HepG2 (cell line): ENCODE results near the gene PLCL1. TPM values are rescaled to one million over a fixed set of nuclear protein-coding genes. Genes with fewer than 3 reads are reported as not detected.

Experiments
- ATAC-seq: fragments of 200-7000 bp; cut with Tn5 transposase; 3 replicates; pipeline ENCODE4 v1.9.1; 2020; ENCODE audit warnings: mild to moderate bottlenecking, moderate library complexity
- BruUV-seq: library from RNA; stranded (reverse); fragments of 400-500 nt; replicated peaks from 2 replicates; lab custom pipeline; 2021; lab: Mats Ljungman, UMichigan
- CTCF ChIA-PET: fragments of 300-600 bp; formaldehyde crosslinking; extraction: SDS; loops from one replicate; lab custom pipeline; 2021; ENCODE audit warnings: low total read pairs, inconsistent platforms, low intra/inter-chr PET ratio; lab: Yijun Ruan, JAX
- POLR2A ChIA-PET: fragments of 350-600 bp; sonication (Branson Sonifier 250); formaldehyde crosslinking; loops from one replicate; lab custom pipeline; 2020; ENCODE audit warnings: antibody characterized with exemption, inconsistent platforms; lab: Yijun Ruan, JAX
- DNase-seq: peaks from one replicate; pipeline ENCODE4 v3.0.0-alpha.2; 2015; ENCODE audit warnings: low spot score
- FAIRE-seq: peaks from 3 replicates; lab custom pipeline; 2011; peaks lifted over from hg19 to GRCh38; lab: Jason Lieb, UNC
- H2AFZ ChIP-seq: one replicate; pipeline ENCODE4 v1.6.1; 2011; ENCODE audit warnings: low read length, inconsistent platforms
- H3K27ac ChIP-seq: fragments of 300-600 bp; 3 replicates; pipeline ENCODE4 v1.8.0; 2011; ENCODE audit warnings: mixed run types, mild to moderate bottlenecking, mixed read lengths, low read length, inconsistent platforms; ENCODE audit not compliant: insufficient read depth; ENCODE audit errors: extremely low read length
- H3K27me3 ChIP-seq, 2 experiments: fragments of 200-600 bp in 1 of 2; 2 replicates in 1 of 2; 3 replicates in 1 of 2; pipeline versions ENCODE4 v1.6.0 to v1.8.0; 2011; ENCODE audit warnings: low read length in 2 of 2, mild to moderate bottlenecking in 2 of 2, moderate library complexity in 2 of 2, inconsistent platforms in 1 of 2; ENCODE audit not compliant: insufficient read depth in 2 of 2, control insufficient read depth in 1 of 2
- H3K36me3 ChIP-seq, 2 experiments: fragments of 200-600 bp in 1 of 2; replicated peaks in 1 of 2; 2 replicates in 1 of 2; 3 replicates in 1 of 2; pipeline versions ENCODE4 v1.5.1 to v1.8.0; 2011; ENCODE audit warnings: low read length in 2 of 2, inconsistent platforms in 1 of 2; ENCODE audit not compliant: insufficient read depth in 2 of 2, control insufficient read depth in 1 of 2
- H3K4me1 ChIP-seq: 2 replicates; pipeline ENCODE4 v1.5.1; 2012; ENCODE audit warnings: low read length, inconsistent platforms; ENCODE audit not compliant: insufficient read depth
- H3K4me2 ChIP-seq: 2 replicates; pipeline ENCODE4 v1.6.0; 2011; ENCODE audit warnings: low read depth, low read length, inconsistent platforms
- H3K4me3 ChIP-seq, 3 experiments: fragments of 200-600 bp in 1 of 3; sonication (generic), shearing (Covaris generic) in 1 of 3; replicated peaks in 1 of 3; 2 replicates each; pipeline ENCODE4 v1.5.1; 2011 to 2016; ENCODE audit warnings: low read length in 3 of 3, inconsistent platforms in 2 of 3, low read depth in 2 of 3, mild to moderate bottlenecking in 2 of 3, control low read depth in 1 of 3, mixed read lengths in 1 of 3; ENCODE audit not compliant: insufficient read depth in 1 of 3
- H3K79me2 ChIP-seq: one replicate; pipeline ENCODE4 v1.6.1; 2011; ENCODE audit warnings: low read length, inconsistent platforms; ENCODE audit not compliant: insufficient read depth
- H3K9ac ChIP-seq: 2 replicates; pipeline ENCODE4 v1.6.0; 2011; ENCODE audit warnings: mild to moderate bottlenecking, low read depth, low read length, inconsistent platforms; ENCODE audit not compliant: insufficient read depth
- H3K9me3 ChIP-seq: 2 replicates; pipeline ENCODE4 v1.5.1; 2012; ENCODE audit warnings: mild to moderate bottlenecking, low read length
- H4K20me1 ChIP-seq: 2 replicates; pipeline ENCODE4 v1.6.0; 2011; ENCODE audit warnings: inconsistent platforms, mild to moderate bottlenecking, low read length, moderate library complexity; ENCODE audit not compliant: insufficient read depth
- DR1 ChIP-seq: sonication (generic); formaldehyde crosslinking; IDR thresholded peaks from 2 replicates; pipeline ENCODE4 v1.8.0; 2021; ENCODE audit warnings: mild to moderate bottlenecking, missing genetic modification reagents, inconsistent platforms
- FIP1L1 ChIP-seq: fragments of 200-400 bp; formaldehyde crosslinking; IDR thresholded peaks from 2 replicates; pipeline ENCODE4 v1.6.1; 2018; ENCODE audit warnings: low read depth, mild to moderate bottlenecking, low read length, moderate library complexity, borderline replicate concordance; ENCODE audit not compliant: insufficient read depth
- HNF4G ChIP-seq, 2 experiments: sonication (generic) in 1 of 2; formaldehyde crosslinking in 1 of 2; IDR thresholded peaks; 2 replicates each; pipeline versions ENCODE4 v1.4.0 to v1.6.1; 2011 to 2020; ENCODE audit warnings: borderline replicate concordance in 2 of 2, low read depth in 2 of 2, mild to moderate bottlenecking in 2 of 2, low read length in 1 of 2, missing genetic modification reagents in 1 of 2, moderate library complexity in 1 of 2
- PLRG1 ChIP-seq: fragments of 450-650 bp; conservative IDR thresholded peaks from 2 replicates; pipeline ENCODE4 v1.6.1; 2016
- ZKSCAN8 ChIP-seq: IDR thresholded peaks from 2 replicates; pipeline ENCODE4 v1.6.1; 2016; ENCODE audit warnings: borderline replicate concordance, missing genetic modification reagents, missing compliant biosample characterization
- ZNF343 ChIP-seq: sonication (generic); formaldehyde crosslinking; IDR thresholded peaks from 2 replicates; pipeline ENCODE4 v1.4.0; 2020; ENCODE audit warnings: mild to moderate bottlenecking, missing genetic modification reagents
- ZNF441 ChIP-seq: sonication (generic); formaldehyde crosslinking; IDR thresholded peaks from 2 replicates; pipeline ENCODE4 v1.7.0; 2021; ENCODE audit warnings: missing genetic modification reagents, borderline replicate concordance
- ZNF451 ChIP-seq: sonication (generic); formaldehyde crosslinking; IDR thresholded peaks from 2 replicates; pipeline ENCODE4 v1.5.0; 2020; ENCODE audit warnings: mild to moderate bottlenecking, missing genetic modification reagents
- ZNF614 ChIP-seq: IDR thresholded peaks from 2 replicates; pipeline ENCODE4 v1.6.1; 2018; ENCODE audit warnings: missing biosample characterization, missing genetic modification reagents, inconsistent platforms, borderline replicate concordance
- WGBS: methylation state at CpG from one replicate; pipeline ENCODE4 v1.1.6; 2017; ENCODE audit warnings: low lambda C conversion rate; 5-methylcytosine and 5-hydroxymethylcytosine counted together
- in situ Hi-C: cut with HindIII; loops from 2 replicates; pipeline ENCODE4 v1.10.0; 2017; ENCODE audit warnings: low pct_unique_long_range_greater_than_20kb; ENCODE audit not compliant: extremely low pct_ligation_motif_present
- intact Hi-C: fragments of 100-400 bp; cut with micrococcal nuclease; formaldehyde crosslinking; loops from one replicate; pipeline ENCODE4 v1.10.0; 2022; ENCODE audit not compliant: unreplicated experiment
- polyA plus RNA-seq, 8 experiments: library from polyadenylated mRNA; depleted of rRNA in 3 of 8; stranded (reverse) in 7 of 8; unstranded in 1 of 8; fragments of >200 nt; fragmentation: Illumina TruSeq in 4 of 8; extraction: Trizol in 4 of 8; gene quantifications; 2 replicates each; pipeline versions ENCODE4 v1.2.1 to v1.2.3, GENCODE V29; 2011 to 2016; ENCODE audit warnings: low read depth in 4 of 8, missing spikeins in 1 of 8, mixed read lengths in 1 of 8; ENCODE audit not compliant: insufficient read depth in 1 of 8
- total RNA-seq, 5 experiments: library from RNA; depleted of rRNA; stranded (reverse); fragments of >200 nt; fragmentation: Illumina TruSeq; extraction: Trizol; gene quantifications; 2 replicates each; pipeline ENCODE4 v1.2.3, GENCODE V29; 2016; ENCODE audit warnings: low read depth in 1 of 5
- TF ChIP-seq, protein P1 (sequence below): sonication (generic); formaldehyde crosslinking; IDR thresholded peaks from 2 replicates; pipeline ENCODE4 v1.4.0; 2020; ENCODE audit warnings: missing genetic modification reagents
- TF ChIP-seq, protein P2 (sequence below): sonication (generic); formaldehyde crosslinking; IDR thresholded peaks from 2 replicates; pipeline ENCODE4 v1.4.0; 2020; ENCODE audit warnings: missing genetic modification reagents

The PLCL1 gene
- total and polyA plus RNA-seq, 2 of the 13 experiments (the other 11 are each of a cell fraction or from before 2014, with no cell fraction given) = not detected

DNA sequence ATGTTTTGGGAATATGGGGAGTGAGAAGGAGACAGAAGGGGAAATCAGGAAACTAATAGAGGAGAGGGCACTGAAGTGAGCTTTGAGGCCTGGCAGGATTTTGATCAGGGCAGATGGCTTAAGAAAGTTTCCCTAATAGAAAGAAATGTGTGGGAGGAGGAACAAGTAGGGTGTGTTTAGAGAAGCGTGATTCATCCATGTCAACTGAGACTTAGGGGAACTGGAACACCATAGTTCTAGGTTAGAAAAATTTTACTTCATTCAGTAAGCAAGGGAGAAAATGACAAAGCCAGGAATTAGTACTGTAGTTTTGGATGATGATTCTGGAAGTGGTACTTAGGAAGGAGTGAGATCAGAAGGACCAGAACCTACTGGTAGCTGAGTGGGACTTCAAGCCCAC, 296.0 kb downstream of the PLCL1 start:
- Histone ChIP-seq H3K27me3 (no peaks in the 10 kb centered on the region), H3K9ac (no peak overlapping the region), H3K9me3 (no peaks in the 10 kb centered on the region), H2AFZ (no peak overlapping the region), H3K36me3 (no peaks in the 10 kb centered on the region), H4K20me1 (no peaks in the 10 kb centered on the region), H3K4me1 (no peaks in the 10 kb centered on the region), H3K27ac (no peak overlapping the region), H3K4me2 (no peak overlapping the region), H3K4me3 (no peak overlapping the region), H3K79me2 (no peaks in the 10 kb centered on the region)
- intact Hi-C loops (no loop called here), in situ Hi-C loops (no loop called here)
- FAIRE-seq (no peak), DNase-seq (no peak), ATAC-seq (no peak)
- WGBS = 0% methylated on average over 1 of the region's 1 CpG
- ChIA-PET CTCF (no interaction called here), POLR2A (no interaction called here)
- BruUV-seq = no TSS peak
- TF ChIP-seq ZNF614 (CRISPR knock-in tag) (no peak), DR1 (no peak), FIP1L1 (no peak), ZNF451 (no peak), ZNF441 (CRISPR knock-in tag) (no peak), HNF4G (IDR thresholded peaks at IDR 0.05; ENCODE audit: borderline replicate concordance, low read depth, low read length) (no peak), HNF4G (CRISPR knock-in tag; IDR thresholded peaks at IDR 0.05; ENCODE audit: borderline replicate concordance, low read depth) (no peak), ZNF343 (CRISPR knock-in tag) (no peak), PLRG1 (no peak), ZKSCAN8 (CRISPR knock-in tag) (no peak)
- TF ChIP-seq, protein P1, sequence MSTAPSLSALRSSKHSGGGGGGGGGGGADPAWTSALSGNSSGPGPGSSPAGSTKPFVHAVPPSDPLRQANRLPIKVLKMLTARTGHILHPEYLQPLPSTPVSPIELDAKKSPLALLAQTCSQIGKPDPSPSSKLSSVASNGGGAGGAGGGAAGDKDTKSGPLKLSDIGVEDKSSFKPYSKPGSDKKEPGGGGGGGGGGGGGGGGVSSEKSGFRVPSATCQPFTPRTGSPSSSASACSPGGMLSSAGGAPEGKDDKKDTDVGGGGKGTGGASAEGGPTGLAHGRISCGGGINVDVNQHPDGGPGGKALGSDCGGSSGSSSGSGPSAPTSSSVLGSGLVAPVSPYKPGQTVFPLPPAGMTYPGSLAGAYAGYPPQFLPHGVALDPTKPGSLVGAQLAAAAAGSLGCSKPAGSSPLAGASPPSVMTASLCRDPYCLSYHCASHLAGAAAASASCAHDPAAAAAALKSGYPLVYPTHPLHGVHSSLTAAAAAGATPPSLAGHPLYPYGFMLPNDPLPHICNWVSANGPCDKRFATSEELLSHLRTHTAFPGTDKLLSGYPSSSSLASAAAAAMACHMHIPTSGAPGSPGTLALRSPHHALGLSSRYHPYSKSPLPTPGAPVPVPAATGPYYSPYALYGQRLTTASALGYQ (CRISPR knock-in tag) = no peak
- TF ChIP-seq, protein P2, sequence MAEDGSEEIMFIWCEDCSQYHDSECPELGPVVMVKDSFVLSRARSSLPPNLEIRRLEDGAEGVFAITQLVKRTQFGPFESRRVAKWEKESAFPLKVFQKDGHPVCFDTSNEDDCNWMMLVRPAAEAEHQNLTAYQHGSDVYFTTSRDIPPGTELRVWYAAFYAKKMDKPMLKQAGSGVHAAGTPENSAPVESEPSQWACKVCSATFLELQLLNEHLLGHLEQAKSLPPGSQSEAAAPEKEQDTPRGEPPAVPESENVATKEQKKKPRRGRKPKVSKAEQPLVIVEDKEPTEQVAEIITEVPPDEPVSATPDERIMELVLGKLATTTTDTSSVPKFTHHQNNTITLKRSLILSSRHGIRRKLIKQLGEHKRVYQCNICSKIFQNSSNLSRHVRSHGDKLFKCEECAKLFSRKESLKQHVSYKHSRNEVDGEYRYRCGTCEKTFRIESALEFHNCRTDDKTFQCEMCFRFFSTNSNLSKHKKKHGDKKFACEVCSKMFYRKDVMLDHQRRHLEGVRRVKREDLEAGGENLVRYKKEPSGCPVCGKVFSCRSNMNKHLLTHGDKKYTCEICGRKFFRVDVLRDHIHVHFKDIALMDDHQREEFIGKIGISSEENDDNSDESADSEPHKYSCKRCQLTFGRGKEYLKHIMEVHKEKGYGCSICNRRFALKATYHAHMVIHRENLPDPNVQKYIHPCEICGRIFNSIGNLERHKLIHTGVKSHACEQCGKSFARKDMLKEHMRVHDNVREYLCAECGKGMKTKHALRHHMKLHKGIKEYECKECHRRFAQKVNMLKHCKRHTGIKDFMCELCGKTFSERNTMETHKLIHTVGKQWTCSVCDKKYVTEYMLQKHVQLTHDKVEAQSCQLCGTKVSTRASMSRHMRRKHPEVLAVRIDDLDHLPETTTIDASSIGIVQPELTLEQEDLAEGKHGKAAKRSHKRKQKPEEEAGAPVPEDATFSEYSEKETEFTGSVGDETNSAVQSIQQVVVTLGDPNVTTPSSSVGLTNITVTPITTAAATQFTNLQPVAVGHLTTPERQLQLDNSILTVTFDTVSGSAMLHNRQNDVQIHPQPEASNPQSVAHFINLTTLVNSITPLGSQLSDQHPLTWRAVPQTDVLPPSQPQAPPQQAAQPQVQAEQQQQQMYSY (CRISPR knock-in tag) = no peak
